ENCODE data around the gene AP2B1. TPM values are rescaled to one million over a fixed set of nuclear protein-coding genes. Genes with fewer than 3 reads are reported as not detected.

AP2B1 gene
- total RNA-seq: 44.3 and 58.3 TPM in 2 replicates

DNA sequence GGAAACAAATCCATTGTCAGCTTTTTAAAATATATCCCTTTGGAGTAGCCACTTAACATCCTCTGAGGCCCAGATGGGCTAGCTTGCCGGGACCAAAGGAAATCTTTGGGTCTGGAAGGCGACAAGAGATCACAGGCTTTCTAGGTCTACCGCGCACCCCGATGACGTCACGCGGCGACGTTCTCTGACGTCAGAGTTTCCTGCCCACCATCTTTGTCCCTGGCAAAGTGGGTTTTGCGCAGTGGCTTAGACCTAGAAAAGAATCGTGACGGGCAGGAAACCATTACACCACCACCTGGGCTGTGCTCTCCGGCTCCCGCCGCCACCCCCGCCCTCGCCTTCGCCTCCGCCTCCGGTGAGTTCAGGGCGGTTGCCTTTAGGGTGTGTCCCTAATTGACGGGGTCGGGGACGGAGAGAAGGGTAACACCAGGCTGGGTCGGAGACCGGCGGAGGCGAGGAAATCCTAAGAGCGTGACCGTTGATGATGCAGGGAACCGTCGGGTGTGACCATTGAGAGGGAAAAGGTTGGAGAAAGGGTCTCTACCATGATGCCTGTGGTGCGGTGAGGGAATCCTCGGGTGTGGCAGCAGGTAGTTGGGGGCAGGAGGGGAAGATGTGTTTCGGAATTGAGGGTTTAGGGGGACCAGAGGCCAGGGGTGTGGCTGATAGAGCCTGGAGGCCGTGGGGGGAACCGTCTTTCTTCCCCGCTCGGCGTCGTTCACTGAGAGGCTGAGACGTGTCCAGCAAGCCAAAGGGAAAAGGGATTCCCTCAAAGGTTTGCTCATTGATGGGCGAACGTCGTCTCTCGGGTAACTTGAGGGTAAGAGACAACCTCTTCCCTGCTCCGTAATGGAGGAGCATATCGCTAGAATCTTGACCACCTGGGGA lies at the start of gene AP2B1:
Gene AP2B1, plus strand, starts transcription at position 249 of the 888 bp plus-strand sequence. CDS start 6,709 bp downstream, outside the sequence.

DNA sequence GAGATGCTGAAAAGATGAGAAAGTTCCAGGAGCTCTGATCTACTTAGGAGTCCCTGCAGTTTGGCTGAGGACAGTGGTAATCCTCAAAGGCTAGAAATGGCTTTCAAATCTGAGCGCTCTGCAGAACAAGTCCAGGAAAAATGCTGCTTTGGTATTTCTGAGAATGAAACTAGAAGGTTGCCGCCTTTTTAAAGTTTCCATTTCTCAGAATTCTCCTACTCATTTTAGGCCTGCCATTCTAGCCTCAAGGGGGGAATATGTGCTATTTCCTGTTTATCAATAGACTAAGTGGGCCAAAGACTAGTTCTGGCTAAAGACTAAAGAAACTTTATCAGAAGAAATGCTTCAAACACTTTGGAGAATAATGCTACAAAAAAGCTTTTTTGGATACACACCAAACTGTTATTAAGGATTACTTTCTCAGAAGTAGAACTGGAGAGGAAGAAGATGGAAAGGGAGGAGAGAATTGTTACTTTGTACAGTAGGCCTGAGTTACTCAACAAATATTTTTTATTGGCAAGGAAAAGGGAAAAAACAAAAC lies 49.5 kb upstream of the AP2B1 start, which contains the start of gene SLFN12L:
Gene SLFN12L, minus strand, starts transcription at position 78 of the 541 bp plus-strand sequence. CDS start 15,314 bp downstream, outside the sequence.

DNA sequence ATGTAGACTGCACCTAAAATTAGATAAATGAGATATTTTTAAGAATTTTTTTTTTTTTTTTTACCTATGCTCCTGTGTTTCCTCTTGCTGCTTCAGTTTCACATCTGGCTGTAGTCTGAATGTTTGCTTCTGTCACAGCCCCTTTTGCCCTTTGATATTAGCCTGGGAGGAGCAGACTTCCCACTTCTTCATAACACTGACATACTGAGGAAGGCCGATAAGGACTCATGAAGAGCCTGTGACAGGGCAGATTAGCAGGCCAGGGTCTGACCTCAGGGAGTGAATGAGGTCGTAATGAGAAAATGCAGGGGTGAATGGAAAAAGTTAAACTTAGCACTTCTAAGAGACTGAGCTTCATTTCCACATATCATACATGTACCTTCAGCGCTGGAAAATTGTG lies 26.4 kb upstream of the AP2B1 start, which contains the start of gene SLFN14:
Gene SLFN14, minus strand, starts transcription at position 117 of the 400 bp plus-strand sequence. CDS start 2,757 bp downstream, outside the sequence.

DNA sequence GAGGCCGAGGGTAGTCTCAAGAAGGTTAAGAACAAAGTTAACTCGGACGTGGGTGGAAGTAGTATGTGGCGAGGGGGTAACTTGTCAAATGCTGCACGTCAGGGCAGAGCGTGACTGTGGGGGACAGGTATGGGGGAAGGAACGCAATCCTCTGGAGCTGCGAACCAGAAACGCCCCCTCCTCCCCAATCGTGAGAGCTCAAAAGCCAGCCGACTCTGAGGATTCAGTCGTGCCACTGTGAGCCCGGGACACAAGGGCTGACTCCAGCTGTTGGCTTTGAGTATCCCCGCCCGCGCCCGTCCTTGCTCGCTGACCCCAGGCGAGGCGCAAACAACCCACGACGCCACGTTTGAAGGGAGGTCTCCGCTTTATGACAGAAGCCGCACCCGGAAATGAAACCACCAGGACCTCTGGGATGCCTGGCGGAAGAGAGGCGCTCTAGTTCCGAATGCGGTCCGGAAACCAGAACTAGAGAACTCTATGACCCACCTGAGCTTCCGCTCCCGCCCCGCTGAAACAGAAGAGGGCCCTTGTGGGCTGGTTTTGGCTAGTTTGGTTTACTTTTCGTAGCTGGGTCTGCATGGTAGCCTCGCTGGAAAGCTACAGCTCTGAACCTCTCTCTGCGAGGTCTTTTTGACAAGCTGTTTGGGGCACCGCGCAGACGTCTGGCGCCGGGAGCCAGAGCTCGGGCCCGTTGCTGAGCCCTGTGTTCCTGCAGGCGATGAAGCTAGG lies 8.8 kb upstream of the AP2B1 start, which contains the start of gene PEX12:
Gene PEX12, minus strand, starts transcription at position 375 of the 732 bp plus-strand sequence. CDS start 550 bp downstream, outside the sequence.

GRCh38 chr17:35731239-35731916 lies 144.3 kb downstream of the AP2B1 start, which contains the start of gene RASL10B:
Gene RASL10B, plus strand, starts transcription at chr17:35731639. Its CDS starts 3,546 bp downstream, at chr17:35735185.

GRCh38 chr17:35752945-35753764 lies 166.0 kb downstream of the AP2B1 start, which contains the start of gene GAS2L2:
Gene GAS2L2, minus strand, starts transcription at chr17:35753239. Its CDS starts 389 bp downstream, at chr17:35752850.

GRCh38 chr17:35760587-35760986 lies 173.5 kb downstream of the AP2B1 start, which contains the start of gene C17orf50:
Gene C17orf50, plus strand, starts transcription at chr17:35760887. Its CDS starts 55 bp downstream, at chr17:35760942.

Other genes with a start within 250 kb of the AP2B1 start
- 4.3 and 9.6 TPM in 2 replicates for gene SLFN11, start 213.7 kb upstream of the AP2B1 start, total RNA-seq
- gene SLFN12, start 154.8 kb upstream of the AP2B1 start, total RNA-seq: 5.5 and 11.1 TPM in 2 replicates
- 1.2 and 2.1 TPM in 2 replicates for gene SLFN13, start 138.6 kb upstream of the AP2B1 start, total RNA-seq
- not detected in 2 replicates for gene SLFN12L, start 49.6 kb upstream of the AP2B1 start, total RNA-seq
- not detected in 2 replicates for gene SLFN14, start 26.5 kb upstream of the AP2B1 start, total RNA-seq
- gene PEX12, start 8.8 kb upstream of the AP2B1 start, total RNA-seq: 1.9 and 5.1 TPM in 2 replicates
- gene RASL10B, start 144.3 kb downstream of the AP2B1 start, total RNA-seq: 0.64 and 0.72 TPM in 2 replicates
- gene GAS2L2, start 165.9 kb downstream of the AP2B1 start, total RNA-seq: 0.24 TPM in 1 of 2 replicates, not detected in the other
- gene C17orf50, start 173.6 kb downstream of the AP2B1 start, total RNA-seq: not detected in 2 replicates
- gene MMP28, start 208.3 kb downstream of the AP2B1 start, total RNA-seq: 37.8 and 132 TPM in 2 replicates
- gene TAF15, start 222.2 kb downstream of the AP2B1 start, total RNA-seq: 36.9 and 45.8 TPM in 2 replicates